ENCODE results near the gene PAPLN.

PAPLN gene

GRCh38 chr14:73225496-73225895, 11.8 kb upstream of the PAPLN start:
- DNase-seq (ENCODE audit: low spot score), result no peak
- TF ChIP-seq, protein P1, sequence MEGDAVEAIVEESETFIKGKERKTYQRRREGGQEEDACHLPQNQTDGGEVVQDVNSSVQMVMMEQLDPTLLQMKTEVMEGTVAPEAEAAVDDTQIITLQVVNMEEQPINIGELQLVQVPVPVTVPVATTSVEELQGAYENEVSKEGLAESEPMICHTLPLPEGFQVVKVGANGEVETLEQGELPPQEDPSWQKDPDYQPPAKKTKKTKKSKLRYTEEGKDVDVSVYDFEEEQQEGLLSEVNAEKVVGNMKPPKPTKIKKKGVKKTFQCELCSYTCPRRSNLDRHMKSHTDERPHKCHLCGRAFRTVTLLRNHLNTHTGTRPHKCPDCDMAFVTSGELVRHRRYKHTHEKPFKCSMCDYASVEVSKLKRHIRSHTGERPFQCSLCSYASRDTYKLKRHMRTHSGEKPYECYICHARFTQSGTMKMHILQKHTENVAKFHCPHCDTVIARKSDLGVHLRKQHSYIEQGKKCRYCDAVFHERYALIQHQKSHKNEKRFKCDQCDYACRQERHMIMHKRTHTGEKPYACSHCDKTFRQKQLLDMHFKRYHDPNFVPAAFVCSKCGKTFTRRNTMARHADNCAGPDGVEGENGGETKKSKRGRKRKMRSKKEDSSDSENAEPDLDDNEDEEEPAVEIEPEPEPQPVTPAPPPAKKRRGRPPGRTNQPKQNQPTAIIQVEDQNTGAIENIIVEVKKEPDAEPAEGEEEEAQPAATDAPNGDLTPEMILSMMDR (conservative IDR thresholded peaks at IDR 0.05; ENCODE audit: low read depth), result no peak
- no peak overlapping the region for H3K27ac ChIP-seq
- ChIA-PET POLR2A (ENCODE audit: low non-redundant PET) (no interaction called here), CTCF (no interaction called here)

GRCh38 chr14:73227812-73228781, 9.2 kb upstream of the PAPLN start:
- ChIA-PET POLR2A (ENCODE audit: low non-redundant PET) (no interaction called here), CTCF (interaction anchor here (0.5 to 1.0 kb wide), 2 partner anchors 13 to 168 kb away, joined by 3 read pairs; no protein-coding TSS in a partner anchor)
- TF ChIP-seq, protein P1 (conservative IDR thresholded peaks at IDR 0.05; ENCODE audit: low read depth), result no peak
- H3K27ac ChIP-seq, result peak overlapping the region; percentile 77
- peak; percentile 64 for DNase-seq (ENCODE audit: low spot score)

GRCh38 chr14:73230051-73230450, 7.3 kb upstream of the PAPLN start:
- CTCF ChIA-PET, result no interaction called here
- H3K27ac ChIP-seq, result no peak overlapping the region
- DNase-seq (ENCODE audit: low spot score), result no peak
- TF ChIP-seq, protein P1 (conservative IDR thresholded peaks at IDR 0.05; ENCODE audit: low read depth), result no peak
- POLR2A ChIA-PET (ENCODE audit: low non-redundant PET), result no interaction called here

DNA sequence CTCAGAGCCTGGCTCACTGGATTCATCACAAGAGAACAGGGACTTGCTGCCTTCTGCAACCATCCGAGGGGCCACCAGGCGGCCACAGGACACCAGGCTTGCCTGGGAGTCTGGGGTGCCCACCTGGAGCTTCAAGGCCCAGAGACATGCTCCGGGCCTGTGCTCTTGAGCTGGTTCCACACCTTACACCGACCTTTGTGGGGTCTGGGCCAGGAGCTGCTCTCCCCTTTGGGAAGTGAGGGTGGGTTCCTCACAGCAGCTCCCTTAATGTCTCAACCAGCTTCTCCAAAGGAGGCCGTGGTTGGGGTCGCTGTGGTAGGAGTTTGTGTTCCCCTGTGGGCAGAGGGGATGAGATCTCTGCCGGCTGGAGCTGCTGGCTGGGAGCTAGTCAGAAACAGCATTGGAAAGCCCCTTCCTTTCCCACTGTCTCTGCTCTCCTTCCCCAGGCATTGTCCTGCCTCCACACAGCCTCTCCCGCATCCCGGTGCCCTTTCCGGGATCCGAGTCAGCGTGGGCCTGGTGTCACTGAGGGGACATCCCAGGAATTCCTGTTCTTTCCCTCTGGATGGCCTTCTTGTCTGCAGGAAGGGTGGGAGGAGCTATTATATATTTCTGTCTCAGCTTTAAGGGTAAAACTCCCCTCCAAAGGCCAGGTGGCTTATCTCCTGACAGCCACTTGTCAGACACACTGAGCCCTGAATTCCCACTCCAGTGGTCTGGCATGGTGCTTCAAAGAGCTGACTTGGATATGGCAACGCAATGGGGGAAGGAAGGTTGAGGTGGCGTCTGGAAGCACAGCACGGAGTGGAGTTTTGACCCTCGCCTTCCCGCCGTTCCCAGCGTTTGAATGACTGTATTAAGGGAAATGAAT, 5.1 kb upstream of the PAPLN start:
- TF ChIP-seq, protein P1 (conservative IDR thresholded peaks at IDR 0.05; ENCODE audit: low read depth), result no peak
- ChIA-PET POLR2A (ENCODE audit: low non-redundant PET) (no interaction called here), CTCF (no interaction called here)
- no peak for DNase-seq (ENCODE audit: low spot score)
- no peak overlapping the region for H3K27ac ChIP-seq

- TF ChIP-seq, protein P1 (conservative IDR thresholded peaks at IDR 0.05; ENCODE audit: low read depth), result no peak
- DNase-seq (ENCODE audit: low spot score), result no peak
- ChIA-PET POLR2A (ENCODE audit: low non-redundant PET) (no interaction called here), CTCF (no interaction called here)
- no peak overlapping the region for H3K27ac ChIP-seq
These were observed 4.3 kb upstream of the PAPLN start for GRCh38 chr14:73232984-73233383.

- ChIA-PET POLR2A (ENCODE audit: low non-redundant PET) (no interaction called here), CTCF (interaction anchor here (0.6 kb wide), 1 partner anchor 226 kb away, joined by 4 read pairs; no protein-coding TSS in a partner anchor)
- TF ChIP-seq, protein P1 (conservative IDR thresholded peaks at IDR 0.05; ENCODE audit: low read depth), result no peak
- DNase-seq (ENCODE audit: low spot score), result no peak
- H3K27ac ChIP-seq, result no peak overlapping the region
These were observed 3.7 kb upstream of the PAPLN start for GRCh38 chr14:73233564-73233963.

Measured in RWPE1 (cell line).